GM10266 (cell line): ENCODE results near the gene SGMS2.

Experiments used
- DNase-seq: peaks from one replicate; pipeline ENCODE4 v3.0.0; 2012; ENCODE audit errors: extremely low spot score
- TF ChIP-seq, protein P1 (sequence below): IDR thresholded peaks from 2 replicates; pipeline ENCODE4 v1.5.1; 2012; ENCODE audit warnings: mild to moderate bottlenecking, low read depth; ENCODE audit not compliant: control insufficient read depth, insufficient read depth; ENCODE audit errors: missing control alignments

The SGMS2 gene

DNA sequence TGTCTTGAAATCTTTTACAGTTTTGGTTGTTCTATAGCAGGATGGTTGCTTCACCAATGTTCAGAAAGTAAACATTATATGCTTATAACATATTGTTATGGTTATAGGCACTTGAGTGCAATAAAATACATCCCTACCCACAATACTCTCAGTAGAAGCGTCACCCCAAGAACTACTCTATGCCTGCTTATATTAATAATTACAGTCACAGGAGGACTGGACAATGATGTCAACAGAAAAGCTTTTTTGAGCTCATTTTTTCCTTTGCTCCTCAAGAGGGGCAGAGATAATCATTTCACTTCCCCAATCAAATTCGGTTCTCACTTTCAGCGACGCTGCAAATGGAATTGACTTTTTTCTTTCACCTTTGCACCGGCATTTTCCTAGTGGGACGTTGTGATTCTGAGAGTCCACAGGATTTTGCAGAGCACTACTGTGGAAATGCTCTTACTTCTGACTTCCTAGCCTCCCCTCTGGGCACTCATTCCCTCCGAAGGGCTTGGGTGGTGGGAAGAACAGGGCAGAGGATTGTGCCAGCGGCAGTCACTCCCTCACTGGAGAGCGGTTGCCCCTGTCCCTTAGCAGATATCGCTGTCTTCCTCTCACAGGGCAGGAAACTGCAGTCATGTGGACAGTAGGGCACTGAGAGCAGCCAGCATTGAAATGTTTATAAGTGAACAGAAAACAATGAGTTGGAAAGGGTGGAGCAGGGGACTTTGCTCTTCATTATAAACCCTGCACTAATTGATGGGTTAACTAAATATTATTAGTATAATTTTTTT, 24.9 kb upstream of the SGMS2 start:
- TF ChIP-seq, protein P1, sequence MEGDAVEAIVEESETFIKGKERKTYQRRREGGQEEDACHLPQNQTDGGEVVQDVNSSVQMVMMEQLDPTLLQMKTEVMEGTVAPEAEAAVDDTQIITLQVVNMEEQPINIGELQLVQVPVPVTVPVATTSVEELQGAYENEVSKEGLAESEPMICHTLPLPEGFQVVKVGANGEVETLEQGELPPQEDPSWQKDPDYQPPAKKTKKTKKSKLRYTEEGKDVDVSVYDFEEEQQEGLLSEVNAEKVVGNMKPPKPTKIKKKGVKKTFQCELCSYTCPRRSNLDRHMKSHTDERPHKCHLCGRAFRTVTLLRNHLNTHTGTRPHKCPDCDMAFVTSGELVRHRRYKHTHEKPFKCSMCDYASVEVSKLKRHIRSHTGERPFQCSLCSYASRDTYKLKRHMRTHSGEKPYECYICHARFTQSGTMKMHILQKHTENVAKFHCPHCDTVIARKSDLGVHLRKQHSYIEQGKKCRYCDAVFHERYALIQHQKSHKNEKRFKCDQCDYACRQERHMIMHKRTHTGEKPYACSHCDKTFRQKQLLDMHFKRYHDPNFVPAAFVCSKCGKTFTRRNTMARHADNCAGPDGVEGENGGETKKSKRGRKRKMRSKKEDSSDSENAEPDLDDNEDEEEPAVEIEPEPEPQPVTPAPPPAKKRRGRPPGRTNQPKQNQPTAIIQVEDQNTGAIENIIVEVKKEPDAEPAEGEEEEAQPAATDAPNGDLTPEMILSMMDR, result no peak
- DNase-seq, result no peak

DNA sequence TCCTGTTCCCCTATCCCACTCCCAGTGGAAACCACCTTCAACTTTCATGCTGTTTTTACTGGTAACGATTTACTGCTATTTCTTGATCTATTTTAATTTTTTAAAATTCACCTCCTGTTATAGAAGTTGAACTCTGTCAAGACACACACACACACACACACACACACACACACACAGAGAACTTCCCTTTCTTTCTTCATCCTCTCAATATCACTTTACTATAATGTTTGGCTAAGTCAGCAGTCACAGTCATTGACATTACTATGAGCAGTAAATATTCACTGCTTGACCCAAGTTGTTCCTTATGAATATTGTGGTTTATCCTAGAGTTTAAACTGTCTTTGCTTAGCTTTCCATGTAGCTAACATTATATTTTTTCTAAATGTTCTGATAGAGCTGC, 24.0 kb upstream of the SGMS2 start:
- no peak for DNase-seq
- TF ChIP-seq, protein P1, result no peak

DNA sequence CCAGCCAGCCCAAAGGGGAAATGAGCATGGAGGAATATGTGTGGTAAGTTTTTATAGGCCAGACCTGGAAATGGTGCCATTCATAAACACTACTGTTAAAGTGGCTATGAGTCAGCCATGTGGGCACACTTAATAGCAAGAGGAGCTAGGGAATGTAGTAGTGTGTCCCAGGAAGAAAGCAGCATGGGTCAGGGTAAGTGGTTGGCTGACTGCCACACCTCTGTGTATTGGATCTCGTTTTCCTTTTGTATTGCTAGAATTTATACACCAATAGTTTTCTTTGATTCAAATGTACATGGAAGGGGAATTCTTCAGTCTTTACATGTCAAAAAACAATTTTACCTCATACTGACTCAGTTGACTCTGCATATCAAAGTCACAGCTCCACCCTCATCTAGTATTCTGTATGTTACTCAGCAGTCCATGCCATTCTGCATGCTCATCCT, 22.9 kb upstream of the SGMS2 start:
- no peak for DNase-seq

DNA sequence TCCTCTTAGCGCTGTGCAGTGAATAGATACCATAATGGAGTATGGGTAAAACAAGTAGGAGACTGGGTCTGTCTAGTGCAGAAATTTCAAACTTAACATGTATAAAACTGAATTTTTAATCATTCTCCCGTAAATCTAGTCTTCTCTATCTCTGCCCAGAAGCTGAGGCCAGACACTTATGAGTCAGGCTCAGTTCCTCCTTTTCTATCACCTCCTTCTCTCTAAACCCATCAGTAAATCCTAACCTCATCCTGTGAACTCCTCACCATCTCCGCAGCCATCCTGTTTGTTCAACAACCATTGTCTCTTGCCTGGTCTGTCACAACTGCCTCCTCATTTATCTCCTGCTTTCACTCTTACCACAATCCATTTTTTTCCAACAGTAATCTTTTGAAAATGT, 19.8 kb upstream of the SGMS2 start:
- TF ChIP-seq, protein P1, result no peak
- DNase-seq, result no peak

More for the DNA sequence above, 22.9 kb upstream of the SGMS2 start:
- TF ChIP-seq, protein P1, result no peak

DNA sequence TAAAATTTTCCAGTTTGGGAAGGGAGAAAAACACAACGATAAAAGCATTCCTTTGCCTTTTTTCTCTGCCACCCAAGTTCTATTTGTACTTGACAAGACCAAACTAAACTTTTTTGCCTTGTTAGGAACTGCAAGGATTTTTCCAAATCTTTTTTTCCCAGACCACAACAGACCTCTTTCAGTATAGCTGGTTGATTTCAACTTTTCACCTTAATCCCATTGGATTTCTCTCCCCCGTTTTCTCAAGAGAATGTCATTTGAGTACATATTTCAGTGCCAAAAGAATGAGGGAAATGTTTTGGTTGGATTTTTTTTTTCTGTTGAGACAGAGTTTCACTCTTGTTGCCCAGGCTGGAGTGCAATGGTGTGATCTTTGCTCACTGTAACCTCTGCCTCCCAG, 18.5 kb upstream of the SGMS2 start:
- TF ChIP-seq, protein P1, result no peak
- no peak for DNase-seq

DNA sequence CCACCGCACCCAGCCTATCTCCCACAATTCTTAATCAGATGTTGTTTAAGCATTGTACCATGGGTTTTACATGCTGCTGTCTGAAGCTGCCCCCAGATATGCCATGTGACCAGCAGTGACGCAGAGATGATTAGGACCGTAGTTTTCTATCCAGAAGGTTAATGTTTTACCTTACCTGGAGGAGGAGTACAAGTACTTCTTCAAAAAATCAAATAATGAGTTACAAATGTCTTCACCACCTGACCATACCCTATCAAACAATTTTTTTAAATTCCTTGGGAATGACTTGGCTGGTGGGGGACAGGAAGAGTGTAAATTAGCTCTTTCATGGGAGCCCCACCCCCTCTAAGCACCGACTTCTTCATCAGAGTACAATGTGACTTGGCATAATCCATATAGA, 16.2 kb upstream of the SGMS2 start:
- TF ChIP-seq, protein P1, result no peak
- DNase-seq, result no peak

DNA sequence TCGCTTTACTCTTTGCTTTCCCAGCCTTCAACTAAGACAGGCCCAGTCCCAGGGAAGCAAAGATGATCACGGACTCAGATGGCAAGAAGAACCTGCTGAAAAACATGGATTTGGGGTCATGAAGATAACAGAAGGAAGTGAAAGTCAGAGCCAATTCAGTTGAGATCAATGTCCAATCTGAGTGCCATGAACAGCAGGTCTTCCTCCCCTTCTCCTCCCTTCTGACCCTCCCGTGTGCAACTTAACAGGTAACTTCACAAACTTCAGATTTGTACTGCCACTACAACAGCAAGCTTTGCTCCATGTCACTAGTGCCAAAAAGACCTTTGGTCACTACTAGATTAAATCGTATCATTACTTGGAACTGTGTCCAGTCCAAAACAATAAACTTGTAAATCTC, 15.5 kb upstream of the SGMS2 start:
- no peak for DNase-seq
- TF ChIP-seq, protein P1, result no peak
